HepG2 (cell line): ENCODE measurements around the gene POLD3. TPM values are rescaled to one million over a fixed set of nuclear protein-coding genes. Genes with fewer than 3 reads are reported as not detected.

ENCODE experiments used
- HNRNPUL1 ChIP-seq: fragments of 200-400 bp; formaldehyde crosslinking; IDR thresholded peaks from 2 replicates; pipeline ENCODE4 v1.6.1; 2017; ENCODE audit warnings: low read depth, mild to moderate bottlenecking, low read length, moderate library complexity
- IRF1 ChIP-seq: sonication (generic); formaldehyde crosslinking; IDR thresholded peaks from 2 replicates; pipeline ENCODE4 v1.4.0; 2020; ENCODE audit warnings: low read depth, mild to moderate bottlenecking, missing genetic modification reagents
- KAT2B ChIP-seq: fragments of 150-350 bp; IDR thresholded peaks from 2 replicates; pipeline ENCODE4 v1.6.1; 2014; ENCODE audit warnings: low read depth, low read length, borderline replicate concordance
- KLF9 ChIP-seq: IDR thresholded peaks from 2 replicates; pipeline ENCODE4 v1.6.1; 2016; ENCODE audit warnings: low read depth
- MEIS2 ChIP-seq: sonication (generic); formaldehyde crosslinking; IDR thresholded peaks from 2 replicates; pipeline ENCODE4 v1.9.0; 2021; ENCODE audit warnings: mild to moderate bottlenecking, missing genetic modification reagents
- MTF2 ChIP-seq: sonication (generic); formaldehyde crosslinking; IDR thresholded peaks from 2 replicates; pipeline ENCODE4 v1.5.0; 2020; ENCODE audit warnings: missing genetic modification reagents, borderline replicate concordance
- MYC ChIP-seq: sonication (generic); formaldehyde crosslinking; IDR thresholded peaks from 2 replicates; pipeline ENCODE4 v1.9.0; 2021; ENCODE audit warnings: missing genetic modification reagents, borderline replicate concordance
- NFKBIZ ChIP-seq: IDR thresholded peaks from 2 replicates; pipeline ENCODE4 v1.6.1; 2018; ENCODE audit warnings: missing genetic modification reagents, missing compliant biosample characterization
- PHF8 ChIP-seq: sonication (generic); formaldehyde crosslinking; IDR thresholded peaks from 2 replicates; pipeline ENCODE4 v1.5.0; 2020; ENCODE audit warnings: missing genetic modification reagents
- POGK ChIP-seq: sonication (generic); formaldehyde crosslinking; conservative IDR thresholded peaks from 2 replicates; pipeline ENCODE4 v1.8.0; 2022; ENCODE audit warnings: mild to moderate bottlenecking, moderate library complexity, missing genetic modification reagents
- PRDM4 ChIP-seq: sonication (generic); formaldehyde crosslinking; IDR thresholded peaks from 2 replicates; pipeline ENCODE4 v1.9.0; 2021; ENCODE audit warnings: missing genetic modification reagents, borderline replicate concordance
- RBFOX2 ChIP-seq: fragments of 200-400 bp; formaldehyde crosslinking; IDR thresholded peaks from 2 replicates; pipeline ENCODE4 v1.6.1; 2017; ENCODE audit warnings: low read depth, mild to moderate bottlenecking, low read length
- RFXANK ChIP-seq: IDR thresholded peaks from 2 replicates; pipeline ENCODE4 v1.6.1; 2016
- RXRB ChIP-seq: IDR thresholded peaks from 2 replicates; pipeline ENCODE4 v1.6.1; 2016; ENCODE audit warnings: borderline replicate concordance, missing genetic modification reagents, missing compliant biosample characterization
- SMARCC2 ChIP-seq: fragments of 450-650 bp; IDR thresholded peaks from 2 replicates; pipeline ENCODE4 v1.6.1; 2017; ENCODE audit warnings: antibody characterized with exemption, mild to moderate bottlenecking
- SP1 ChIP-seq, 2 experiments: fragments of 450-650 bp in 1 of 2; sonication (generic) in 1 of 2; formaldehyde crosslinking in 1 of 2; IDR thresholded peaks; 2 replicates each; pipeline versions ENCODE4 v1.4.0 to v1.6.1; 2016 to 2020; ENCODE audit warnings: missing genetic modification reagents in 1 of 2
- SRF ChIP-seq: IDR thresholded peaks from 2 replicates; pipeline ENCODE4 v1.6.1; 2011; ENCODE audit warnings: mild to moderate bottlenecking, low read depth, low read length, moderate library complexity
- TCF7 ChIP-seq: sonication (generic); IDR thresholded peaks from 2 replicates; pipeline ENCODE4 v1.6.1; 2016; ENCODE audit warnings: antibody characterized with exemption, low read depth
- ZBTB7B ChIP-seq: sonication (generic); formaldehyde crosslinking; IDR thresholded peaks from 2 replicates; pipeline ENCODE4 v1.4.0; 2020; ENCODE audit warnings: missing genetic modification reagents
- ZFP91 ChIP-seq: sonication (generic); formaldehyde crosslinking; IDR thresholded peaks from 2 replicates; pipeline ENCODE4 v1.9.0; 2022; ENCODE audit warnings: missing genetic modification reagents, mild to moderate bottlenecking, borderline replicate concordance
- ZNF225 ChIP-seq: sonication (generic); formaldehyde crosslinking; IDR thresholded peaks from 2 replicates; pipeline ENCODE4 v1.4.0; 2020; ENCODE audit warnings: mild to moderate bottlenecking, missing genetic modification reagents
- ZNF335 ChIP-seq: sonication (generic); formaldehyde crosslinking; IDR thresholded peaks from 2 replicates; pipeline ENCODE4 v1.4.0; 2020; ENCODE audit warnings: missing genetic modification reagents
- ZNF460 ChIP-seq: sonication (generic); formaldehyde crosslinking; IDR thresholded peaks from 2 replicates; pipeline ENCODE4 v1.5.1; 2020; ENCODE audit warnings: missing genetic modification reagents, mild to moderate bottlenecking, borderline replicate concordance
- ZNF570 ChIP-seq: sonication (generic); formaldehyde crosslinking; IDR thresholded peaks from 2 replicates; pipeline ENCODE4 v1.4.0; 2020; ENCODE audit warnings: mild to moderate bottlenecking, missing genetic modification reagents, borderline replicate concordance
- ZNF580 ChIP-seq: IDR thresholded peaks from 2 replicates; pipeline ENCODE4 v1.6.1; 2016; ENCODE audit warnings: low read depth, borderline replicate concordance
- polyA plus RNA-seq, 8 experiments: library from polyadenylated mRNA; depleted of rRNA in 3 of 8; stranded (reverse) in 7 of 8; unstranded in 1 of 8; fragments of >200 nt; fragmentation: Illumina TruSeq in 4 of 8; extraction: Trizol in 4 of 8; gene quantifications; 2 replicates each; pipeline versions ENCODE4 v1.2.1 to v1.2.3, GENCODE V29; 2011 to 2016; ENCODE audit warnings: low read depth in 4 of 8, missing spikeins in 1 of 8, mixed read lengths in 1 of 8; ENCODE audit not compliant: insufficient read depth in 1 of 8
- total RNA-seq, 5 experiments: library from RNA; depleted of rRNA; stranded (reverse); fragments of >200 nt; fragmentation: Illumina TruSeq; extraction: Trizol; gene quantifications; 2 replicates each; pipeline ENCODE4 v1.2.3, GENCODE V29; 2016; ENCODE audit warnings: low read depth in 1 of 5

Gene POLD3
- total and polyA plus RNA-seq, 2 of the 13 experiments (the other 11 are each of a cell fraction or from before 2014, with no cell fraction given) = 6.3 to 18.9 TPM

- TF ChIP-seq POGK (CRISPR knock-in tag) (no peak), MTF2 (CRISPR knock-in tag) (no peak), MEIS2 (CRISPR knock-in tag) (no peak), PHF8 (CRISPR knock-in tag) (no peak), SRF (no peak), RXRB (CRISPR knock-in tag) (no peak; the same call in 1 of the 2 replicates), ZNF580 (0 out of 2 replicates have a peak, but pooled peaks have one; percentile 61), SMARCC2 (no peak), SP1 (IDR thresholded peaks at IDR 0.05) (no peak), SP1 (CRISPR knock-in tag; IDR thresholded peaks at IDR 0.05) (0 out of 2 replicates have a peak, but pooled peaks have one; percentile 18), KAT2B (no peak), ZNF225 (CRISPR knock-in tag) (no peak), KLF9 (CRISPR knock-in tag) (no peak), RFXANK (CRISPR knock-in tag) (no peak), ZNF460 (CRISPR knock-in tag) (no peak), TCF7 (no peak), PRDM4 (CRISPR knock-in tag) (no peak), HNRNPUL1 (no peak), ZNF570 (CRISPR knock-in tag) (no peak), MYC (CRISPR knock-in tag) (no peak), IRF1 (CRISPR knock-in tag) (no peak), RBFOX2 (no peak), NFKBIZ (0 out of 2 replicates have a peak, but pooled peaks have one; percentile 51), ZNF335 (no peak), ZBTB7B (CRISPR knock-in tag) (0 out of 2 replicates have a peak, but pooled peaks have one; percentile 41), ZFP91 (CRISPR knock-in tag) (peak; percentile 29; the same call in 1 of the 2 replicates)
Measured at GRCh38 chr11:74662487-74663103, 70.2 kb downstream of the POLD3 start (continued).
